Fibroblast of mammary gland (primary cell): Measurements from ENCODE around the gene EPYC.

Experiments
- DNase-seq: peaks from one replicate; pipeline ENCODE4 v3.0.0-alpha.2; 2010; ENCODE audit warnings: low read depth
- H3K4me3 ChIP-seq: 2 replicates; pipeline ENCODE4 v1.5.1; 2011; ENCODE audit warnings: low read depth, mild to moderate bottlenecking, low read length, moderate library complexity; ENCODE audit not compliant: control insufficient read depth
- CTCF ChIP-seq: conservative IDR thresholded peaks from 2 replicates; pipeline ENCODE4 v1.5.1; 2011; ENCODE audit warnings: low read depth, low read length, inconsistent platforms; ENCODE audit not compliant: control insufficient read depth, insufficient read depth

Gene EPYC

GRCh38 chr12:90922145-90922627 is 82.6 kb downstream of the EPYC start:
- TF ChIP-seq CTCF, result no peak
- H3K4me3 ChIP-seq, result no peak overlapping the region
- peak; percentile 68 for DNase-seq

- DNase-seq, result no peak
- H3K4me3 ChIP-seq, result no peak overlapping the region
- TF ChIP-seq CTCF, result no peak
These were observed 83.2 kb downstream of the EPYC start for GRCh38 chr12:90921536-90921935.

- DNase-seq, result no peak
- TF ChIP-seq CTCF, result no peak
- no peak overlapping the region for H3K4me3 ChIP-seq
These were observed 84.5 kb downstream of the EPYC start for GRCh38 chr12:90920222-90920621.

GRCh38 chr12:90917431-90917830 is 87.3 kb downstream of the EPYC start:
- TF ChIP-seq CTCF, result no peak

GRCh38 chr12:90916516-90916915 is 88.3 kb downstream of the EPYC start:
- no peak for DNase-seq
- TF ChIP-seq CTCF, result no peak
- no peak overlapping the region for H3K4me3 ChIP-seq

More at GRCh38 chr12:90917431-90917830, 87.3 kb downstream of the EPYC start:
- DNase-seq, result no peak
- H3K4me3 ChIP-seq, result no peak overlapping the region

DNA sequence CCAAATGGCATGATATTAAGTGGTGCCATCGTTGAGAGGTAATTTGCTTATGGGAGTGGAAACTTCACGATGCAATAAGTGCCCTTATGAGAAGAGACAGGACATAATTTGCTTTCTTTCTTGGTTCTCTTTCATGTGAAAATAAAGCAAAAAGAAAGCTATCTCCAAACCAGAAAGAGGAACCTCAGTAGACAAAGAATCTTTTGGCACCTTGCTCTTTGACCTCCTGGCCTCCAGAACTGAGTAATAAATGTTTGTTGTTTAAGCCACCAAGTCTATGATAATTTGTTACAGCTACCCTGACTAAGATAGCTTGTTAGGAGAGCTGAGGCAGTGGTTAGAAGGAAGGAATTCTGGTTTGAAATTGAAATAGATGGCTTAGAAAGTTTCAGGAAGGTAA is 89.4 kb downstream of the EPYC start:
- DNase-seq, result no peak
- no peak for TF ChIP-seq CTCF
- no peak overlapping the region for H3K4me3 ChIP-seq
